Endodermal cell (in vitro differentiated cells): Measurements from ENCODE around the gene PTPN14. TPM values are rescaled to one million over a fixed set of nuclear protein-coding genes. Genes with fewer than 3 reads are reported as not detected.

Experiments used
- DNase-seq: peaks from one replicate; pipeline ENCODE4 v3.0.0-alpha.2; 2017
- H3K27ac ChIP-seq: 2 replicates; pipeline ENCODE4 v1.5.1; 2013; ENCODE audit warnings: mild to moderate bottlenecking, low read depth, low read length, moderate library complexity
- H3K27me3 ChIP-seq: 2 replicates; pipeline ENCODE4 v1.6.1; 2013; ENCODE audit warnings: mild to moderate bottlenecking, low read length, moderate library complexity; ENCODE audit not compliant: insufficient read depth, control insufficient read depth, poor library complexity, severe bottlenecking
- H3K36me3 ChIP-seq: 2 replicates; pipeline ENCODE4 v1.7.0; 2013; ENCODE audit warnings: mild to moderate bottlenecking, low read length, moderate library complexity; ENCODE audit not compliant: control insufficient read depth, insufficient read depth
- H3K4me1 ChIP-seq: one replicate; pipeline ENCODE4 v1.7.0; 2013; ENCODE audit warnings: low read length; ENCODE audit not compliant: control insufficient read depth, insufficient read depth
- H3K4me3 ChIP-seq: 2 replicates; pipeline ENCODE4 v1.5.1; 2013; ENCODE audit warnings: mild to moderate bottlenecking, low read length, moderate library complexity
- H3K9ac ChIP-seq: 2 replicates; pipeline ENCODE4 v1.6.1; 2013; ENCODE audit warnings: mild to moderate bottlenecking, low read length, moderate library complexity; ENCODE audit not compliant: poor library complexity, severe bottlenecking; ENCODE audit errors: extremely low read depth
- H3K9me3 ChIP-seq: 2 replicates; pipeline ENCODE4 v1.6.1; 2013; ENCODE audit warnings: mild to moderate bottlenecking, low read length, moderate library complexity; ENCODE audit not compliant: control insufficient read depth
- H3K27ac Mint-ChIP-seq: 2 replicates; pipeline ENCODE4 v1.8.0; 2020; ENCODE audit warnings: mixed read lengths
- H3K27me3 Mint-ChIP-seq: 2 replicates; pipeline ENCODE4 v1.8.0; 2021; ENCODE audit warnings: mild to moderate bottlenecking, mixed read lengths; ENCODE audit not compliant: insufficient read depth
- H3K36me3 Mint-ChIP-seq: 2 replicates; pipeline ENCODE4 v1.8.0; 2020; ENCODE audit warnings: low read depth, mixed read lengths
- H3K4me1 Mint-ChIP-seq: 2 replicates; pipeline ENCODE4 v1.8.0; 2020; ENCODE audit warnings: mixed read lengths
- H3K4me3 Mint-ChIP-seq: 2 replicates; pipeline ENCODE4 v1.8.0; 2020; ENCODE audit warnings: mild to moderate bottlenecking, moderate library complexity, mixed read lengths
- H3K9me3 Mint-ChIP-seq: 2 replicates; pipeline ENCODE4 v1.8.0; 2020; ENCODE audit warnings: mild to moderate bottlenecking, mixed read lengths
- CTCF ChIP-seq: fragments of 200-600 bp; sonication (generic); conservative IDR thresholded peaks from 2 replicates; pipeline ENCODE4 v1.5.0; 2021; ENCODE audit warnings: antibody characterized with exemption, mild to moderate bottlenecking
- WGBS, 2 experiments: methylation state at CpG; one replicate each; pipeline versions ENCODE4 v1.1.5 to v1.1.7; 2013; ENCODE audit warnings: missing lambda C conversion rate in 2 of 2, mixed read lengths in 1 of 2; ENCODE audit not compliant: insufficient coverage in 1 of 2, insufficient read length in 1 of 2; 5-methylcytosine and 5-hydroxymethylcytosine counted together
- total RNA-seq, 2 donors: library from RNA; stranded (reverse); fragmentation: NEBNext Ultra II Directional in 1 of 2; extraction: Animal tissue kit (Norgen Biotek cat#: 25700) in 1 of 2; gene quantifications; 2 replicates in 1 of 2; 3 replicates in 1 of 2; pipeline ENCODE4 v1.2.1, GENCODE V29; 2021

PTPN14 gene
- total RNA-seq, 2 donors from 2014 or later, result 72.6 to 93.2 TPM

GRCh38 chr1:214569357-214570004, 18.1 kb upstream of the PTPN14 start:
- peaks cover 92% of the 10 kb centered on the region for H3K27me3 ChIP-seq
- peaks cover 52% of the 10 kb centered on the region for H3K27me3 Mint-ChIP-seq
- no peaks in the 10 kb centered on the region for H3K36me3 Mint-ChIP-seq
- peaks cover 1% of the 10 kb centered on the region for H3K9me3 ChIP-seq
- 93 to 97% methylated on average over 2 of the region's 2 CpGs for WGBS, 2 experiments
- no peak overlapping the region for H3K27ac ChIP-seq
- H3K4me1 Mint-ChIP-seq, result peaks cover 8% of the 10 kb centered on the region
- H3K9me3 Mint-ChIP-seq, result peaks cover 2% of the 10 kb centered on the region
- H3K27ac Mint-ChIP-seq, result no peak overlapping the region
- no peak overlapping the region for H3K4me3 Mint-ChIP-seq
- no peak overlapping the region for H3K4me3 ChIP-seq
- peaks cover 3% of the 10 kb centered on the region for H3K4me1 ChIP-seq
- TF ChIP-seq CTCF, result no peak
- no peak overlapping the region for H3K9ac ChIP-seq
- no peak for DNase-seq
- H3K36me3 ChIP-seq, result no peaks in the 10 kb centered on the region

GRCh38 chr1:214568328-214568727, 16.9 kb upstream of the PTPN14 start:
- DNase-seq, result no peak
- no peak overlapping the region for H3K4me3 Mint-ChIP-seq
- H3K4me1 Mint-ChIP-seq, result peaks cover 8% of the 10 kb centered on the region
- WGBS, 2 experiments, result 90 to 93% methylated on average over 4 of the region's 4 CpGs
- Histone ChIP-seq H3K9ac (no peak overlapping the region), H3K36me3 (no peaks in the 10 kb centered on the region), H3K27ac (no peak overlapping the region), H3K9me3 (no peaks in the 10 kb centered on the region), H3K27me3 (peaks cover 81% of the 10 kb centered on the region), H3K4me1 (peaks cover 3% of the 10 kb centered on the region), H3K4me3 (no peak overlapping the region)
- H3K27me3 Mint-ChIP-seq, result peaks cover 48% of the 10 kb centered on the region
- no peaks in the 10 kb centered on the region for H3K36me3 Mint-ChIP-seq
- H3K27ac Mint-ChIP-seq, result no peak overlapping the region
- TF ChIP-seq CTCF, result no peak
- no peaks in the 10 kb centered on the region for H3K9me3 Mint-ChIP-seq

- H3K9me3 Mint-ChIP-seq, result no peaks in the 10 kb centered on the region
- peaks cover 8% of the 10 kb centered on the region for H3K4me1 Mint-ChIP-seq
- no peak for TF ChIP-seq CTCF
- no peak overlapping the region for H3K9ac ChIP-seq
- H3K9me3 ChIP-seq, result no peaks in the 10 kb centered on the region
- H3K4me3 Mint-ChIP-seq, result no peak overlapping the region
- no peak overlapping the region for H3K27ac ChIP-seq
- no peak overlapping the region for H3K4me3 ChIP-seq
- no peak for DNase-seq
- peaks cover 3% of the 10 kb centered on the region for H3K4me1 ChIP-seq
- peaks cover 73% of the 10 kb centered on the region for H3K27me3 ChIP-seq
- WGBS, 2 experiments, result 96 to 100% methylated on average over 2 of the region's 2 CpGs
- peaks cover 40% of the 10 kb centered on the region for H3K27me3 Mint-ChIP-seq
- H3K36me3 Mint-ChIP-seq, result no peaks in the 10 kb centered on the region
- no peak overlapping the region for H3K27ac Mint-ChIP-seq
- no peaks in the 10 kb centered on the region for H3K36me3 ChIP-seq
Observed at GRCh38 chr1:214567481-214567980, 16.1 kb upstream of the PTPN14 start.
